Measurements from ENCODE around the gene AP1S3. TPM values are rescaled to one million over a fixed set of nuclear protein-coding genes. Genes with fewer than 3 reads are reported as not detected.

Gene AP1S3
- total and polyA plus RNA-seq, 2 of the 4 experiments (the other 2 are of a cell fraction): 2.5 to 4.1 TPM

GRCh38 chr2:223779877-223780276, 57.5 kb downstream of the AP1S3 start:
- dilution Hi-C loops (cut with HindIII; ENCODE audit: low sequenced_read_pairs, unreplicated experiment) (no loop called here), intact Hi-C loops (cut with micrococcal nuclease) (no loop called here), in situ Hi-C loops (cut with MboI; ENCODE audit: low sequenced_read_pairs) (loop anchor here (25.0 kb wide), 1 partner anchor 468 kb away; no protein-coding TSS in a partner anchor)
- Histone ChIP-seq H2BK20ac (ENCODE audit: low read depth, low read length) (no peak overlapping the region), H3K4me2 (ENCODE audit: low read depth, low read length) (no peak overlapping the region), H2BK120ac (ENCODE audit: low read depth, low read length) (no peak overlapping the region), H3K79me1 (ENCODE audit: low read depth in 1 of 2, low read length in 2 of 2) (no peaks in the 10 kb centered on the region), H3K9me1 (ENCODE audit: insufficient read depth, low read length) (0 out of 2 replicates have a peak, but pooled peaks cover 2% of the 10 kb centered on the region), H4K91ac (ENCODE audit: insufficient read depth, low read depth, low read length) (no peak overlapping the region), H3K9me3 (ENCODE audit: control insufficient read depth, insufficient read depth, low read length) (no peaks in the 10 kb centered on the region), H2AK5ac (ENCODE audit: low read depth, low read length) (no peak overlapping the region), H2AK9ac (replicated peaks; ENCODE audit: low read depth, low read length, poor library complexity) (peak overlapping the region; percentile 57), H3K9ac (ENCODE audit: low read depth, low read length) (no peak overlapping the region), H3K56ac (ENCODE audit: extremely low read depth, insufficient read depth, low read length) (no peak overlapping the region), H4K5ac (ENCODE audit: low read depth, low read length) (no peak overlapping the region), H2BK5ac (ENCODE audit: low read depth, low read length, poor library complexity, severe bottlenecking) (no peak overlapping the region), H3K23ac (ENCODE audit: low read depth, low read length) (no peak overlapping the region), H3K36me3 (ENCODE audit: control insufficient read depth, insufficient read depth, low read length) (no peaks in the 10 kb centered on the region), H3K4me3 (ENCODE audit: insufficient read depth, low read depth, low read length) (no peak overlapping the region), H2BK15ac (ENCODE audit: low read depth, low read length) (no peak overlapping the region), H3K18ac (ENCODE audit: low read depth, low read length) (no peak overlapping the region), H3K14ac (replicated peaks; ENCODE audit: low read depth, low read length) (no peak overlapping the region), H3K4ac (ENCODE audit: low read depth, low read length) (no peak overlapping the region), H2AFZ (replicated peaks; ENCODE audit: low read length, poor library complexity) (peak overlapping the region; percentile 45), H3K27me3 (ENCODE audit: control insufficient read depth, insufficient read depth, low read length) (no peaks in the 10 kb centered on the region), H3K4me1 (ENCODE audit: control insufficient read depth, insufficient read depth, low read length) (no peaks in the 10 kb centered on the region), H3K27ac (ENCODE audit: insufficient read depth, low read length) (no peak overlapping the region), H4K20me1 (ENCODE audit: insufficient read depth, low read length) (no peaks in the 10 kb centered on the region), H4K8ac (ENCODE audit: low read depth in 2 of 2, low read length in 2 of 2) (no peak overlapping the region)
- CTCF ChIA-PET: interaction anchor here (0.6 kb wide), 2 partner anchors 44 to 224 kb away, joined by 3 to 4 read pairs; no protein-coding TSS in a partner anchor
- POLR2A ChIA-PET (ENCODE audit: unreplicated experiment): no interaction called here
- no peak for TF ChIP-seq FOS (IDR thresholded peaks at IDR 0.05; ENCODE audit: low read depth, low read length)
- no peak for TF ChIP-seq POLR2A (IDR thresholded peaks at IDR 0.05; ENCODE audit: low read depth, low read length)
- TF ChIP-seq NFE2L2 (IDR thresholded peaks at IDR 0.05; ENCODE audit: low read depth, low read length): no peak
- TF ChIP-seq USF2 (IDR thresholded peaks at IDR 0.05; ENCODE audit: low read depth, low read length): no peak
- peak; percentile 49 for TF ChIP-seq RAD21 (IDR thresholded peaks at IDR 0.05; ENCODE audit: low read length)
- no peak for TF ChIP-seq ELK1 (IDR thresholded peaks at IDR 0.05; ENCODE audit: borderline replicate concordance, low read depth, low read length)
- TF ChIP-seq MAZ (IDR thresholded peaks at IDR 0.05; ENCODE audit: borderline replicate concordance, low read depth, low read length): no peak
- peak; percentile 35; the same call in 1 of the 2 replicates for TF ChIP-seq SMC3 (IDR thresholded peaks at IDR 0.05; ENCODE audit: low read depth, low read length)
- no peak for TF ChIP-seq BHLHE40 (IDR thresholded peaks at IDR 0.05; ENCODE audit: low read depth, low read length)
- TF ChIP-seq RCOR1 (IDR thresholded peaks at IDR 0.05; ENCODE audit: insufficient replicate concordance, low read length): no peak
- no peak for TF ChIP-seq MAFK (IDR thresholded peaks at IDR 0.05; ENCODE audit: low read depth, low read length)
- TF ChIP-seq CTCF (conservative IDR thresholded peaks at IDR 0.05; ENCODE audit: low read depth, low read length): peak; percentile 41
- BruUV-seq (replicated peaks): no TSS peak
- 85% methylated on average over 3 of the region's 7 CpGs; no CpG with 5 or more reads in 1 of the 2 experiments for WGBS, 2 experiments (ENCODE audit: extremely low coverage in 2 of 2, insufficient read length in 1 of 2)
- DNase-seq (peak; percentile 34), ATAC-seq (ENCODE audit: low read depth) (no peak; the same call in 1 of the 2 replicates)

All from IMR-90 (cell line).